Measurements from ENCODE around the gene PDPR. TPM values are rescaled to one million over a fixed set of nuclear protein-coding genes. Genes with fewer than 3 reads are reported as not detected.

The PDPR gene
- total RNA-seq, 3 donors from 2014 or later, result 18.7 to 25.0 (median 24.1) TPM

Other genes starting within 250 kb of the PDPR start
- gene CLEC18A, start 163.0 kb upstream of the PDPR start, total RNA-seq, result 1 to 10 TPM in 2 of 3 donors, under 1 TPM in 1; 0.80 to 1.3 (median 1.0) TPM
- under 1 TPM in 2 of 3 donors, not detected in 1; 0.15 to 0.66 TPM for gene CLEC18C, start 59.5 kb downstream of the PDPR start, total RNA-seq
- gene EXOSC6, start 137.6 kb downstream of the PDPR start, total RNA-seq, result 10 to 100 TPM; 19.7 to 23.2 (median 19.8) TPM
- gene AARS1, start 175.2 kb downstream of the PDPR start, total RNA-seq, result 10 to 100 TPM; 74.3 to 90.5 (median 77.9) TPM
- 10 to 100 TPM; 37.0 to 39.5 (median 39.5) TPM for gene DDX19B, start 184.9 kb downstream of the PDPR start, total RNA-seq
- gene DDX19A, start 232.6 kb downstream of the PDPR start, total RNA-seq, result 10 to 100 TPM; 42.6 to 45.5 (median 45.2) TPM

Measured in breast epithelium (tissue), 3 donors.